SIG-M5 treated with dmso at 0.1 percent for 504 hours (cell line): Measurements from ENCODE around the gene RASL11B.
"Not testable (repeated sequence)": the region's sequence is repeated elsewhere in the genome, so short reads cannot be mapped to it uniquely, and the experiment has no call there.

ENCODE experiments used
- DNase-seq: peaks from one replicate; lab custom pipeline; 2025; ENCODE audit not compliant: unreplicated experiment; lab: John Stamatoyannopoulos, UW

Gene RASL11B, protein sequence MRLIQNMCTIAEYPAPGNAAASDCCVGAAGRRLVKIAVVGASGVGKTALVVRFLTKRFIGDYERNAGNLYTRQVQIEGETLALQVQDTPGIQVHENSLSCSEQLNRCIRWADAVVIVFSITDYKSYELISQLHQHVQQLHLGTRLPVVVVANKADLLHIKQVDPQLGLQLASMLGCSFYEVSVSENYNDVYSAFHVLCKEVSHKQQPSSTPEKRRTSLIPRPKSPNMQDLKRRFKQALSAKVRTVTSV

GRCh38 chr4:52861879-52862616 is at the start of gene RASL11B:
Gene RASL11B (plus strand): TSS chr4:52862317. CDS start chr4:52862508, 191 bp downstream.
- DNase-seq = no peak

- DNase-seq = no peak
These were observed 48.6 kb upstream of the RASL11B start for GRCh38 chr4:52813546-52813945.

GRCh38 chr4:52822583-52822971 is 39.5 kb upstream of the RASL11B start:
- no peak for DNase-seq

DNA sequence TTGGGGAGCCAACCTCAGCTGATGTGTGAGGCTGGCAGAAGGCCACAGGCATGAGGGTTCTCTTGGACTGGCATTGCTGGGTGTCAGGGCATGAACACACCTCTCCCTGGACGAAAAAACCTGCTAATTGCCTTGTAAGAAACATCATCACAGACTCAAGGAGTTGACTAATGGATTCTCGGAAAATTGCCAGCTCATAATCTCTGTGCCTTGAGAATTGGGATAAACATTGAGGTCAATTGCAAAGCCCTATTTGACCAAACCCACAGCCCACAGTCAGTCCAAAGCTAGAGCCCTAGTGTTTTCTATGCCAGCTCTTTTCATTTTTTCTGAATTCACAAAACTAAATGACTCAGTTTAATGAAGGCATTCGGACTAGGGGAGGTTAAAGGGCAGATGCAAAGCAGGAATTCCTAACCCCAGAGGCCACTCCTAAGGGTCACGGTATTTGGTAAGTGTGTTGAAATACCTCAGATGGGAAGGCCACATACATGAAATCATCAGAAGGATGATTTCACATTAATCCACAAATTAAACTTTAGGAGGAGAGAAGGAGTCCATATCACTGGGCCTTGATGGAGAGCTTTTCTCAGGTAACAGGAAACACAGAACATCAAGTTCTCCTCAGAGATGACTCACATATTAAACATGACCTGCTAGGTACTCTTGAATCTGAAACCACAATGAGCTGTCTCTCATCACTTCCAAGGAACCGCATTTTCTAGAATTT is 39.0 kb upstream of the RASL11B start:
- no peak for DNase-seq

DNA sequence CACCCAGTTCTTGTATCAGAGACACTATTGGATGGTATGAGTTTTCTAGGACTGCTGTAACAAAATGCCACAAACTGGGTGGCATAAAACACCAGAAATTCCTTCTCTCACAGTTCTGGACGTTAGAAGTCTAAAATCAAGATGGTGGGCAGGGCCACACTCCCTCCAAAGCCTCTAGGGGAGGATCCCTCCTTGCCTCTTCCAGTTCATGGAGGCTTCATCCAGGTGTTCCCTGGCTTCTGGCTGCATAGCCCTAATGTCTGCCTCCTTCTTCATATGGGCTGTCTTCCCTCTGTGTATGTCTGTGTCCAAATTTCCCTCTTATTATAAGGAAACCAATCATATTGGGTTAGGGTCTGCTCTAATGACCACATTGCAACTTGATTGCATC is 38.4 kb upstream of the RASL11B start:
- no peak for DNase-seq

DNA sequence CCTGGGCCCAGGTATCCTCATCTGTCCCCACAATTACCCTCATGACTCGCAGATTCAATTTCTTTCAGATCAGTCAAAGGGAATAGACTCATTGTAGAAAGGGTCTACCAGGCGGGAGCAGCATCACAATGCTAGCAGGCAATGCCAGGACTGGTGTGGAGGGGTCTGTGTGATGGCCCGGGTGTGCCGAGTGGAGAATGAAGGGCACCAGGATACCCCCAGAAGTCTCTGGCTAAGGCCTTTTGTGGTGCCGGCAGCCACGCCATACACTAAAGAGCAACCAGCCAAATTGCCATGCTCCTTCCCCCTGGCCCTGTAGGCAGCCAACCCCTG is 37.9 kb upstream of the RASL11B start:
- DNase-seq = no peak

DNA sequence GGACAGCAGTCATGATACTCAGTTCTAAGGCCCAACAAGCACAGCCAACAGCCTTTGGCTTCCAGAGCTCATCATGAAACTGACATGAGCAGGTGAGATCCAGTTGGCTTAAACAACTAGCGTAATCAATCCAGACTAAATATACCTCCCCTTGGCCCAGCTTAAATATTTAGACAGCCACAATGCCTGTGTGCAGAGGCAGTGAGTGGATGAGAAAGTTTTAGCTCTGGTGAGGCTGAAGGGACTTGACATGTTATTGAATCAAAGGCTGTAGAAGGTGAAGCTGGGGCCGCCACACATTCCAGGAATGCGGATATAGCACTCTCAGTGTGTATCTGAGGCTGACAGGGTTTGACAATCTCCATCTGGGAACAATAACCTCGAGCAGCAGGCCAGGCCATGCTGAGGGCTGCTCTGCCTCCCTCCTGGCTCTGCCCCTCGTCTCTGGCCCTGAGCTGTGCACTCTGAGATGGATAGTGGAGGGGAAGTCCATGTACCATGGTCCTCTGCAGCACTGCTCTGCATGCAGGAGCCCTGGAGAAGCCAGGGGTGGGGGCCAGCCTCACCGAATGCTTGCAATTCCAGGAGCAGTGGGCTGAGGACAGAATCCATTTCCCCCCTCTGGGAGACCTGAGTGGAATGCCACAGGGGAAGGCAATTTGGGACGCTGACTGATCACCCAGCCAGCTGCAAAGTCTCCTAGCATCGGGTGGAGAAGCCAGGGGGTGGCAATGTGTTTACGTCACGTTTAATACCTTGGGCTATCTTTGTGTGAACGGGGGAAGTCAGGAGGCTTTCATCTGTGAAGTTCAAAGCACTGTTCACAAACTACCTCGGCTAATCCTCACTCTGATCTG is 37.3 kb upstream of the RASL11B start:
- DNase-seq = no peak

DNA sequence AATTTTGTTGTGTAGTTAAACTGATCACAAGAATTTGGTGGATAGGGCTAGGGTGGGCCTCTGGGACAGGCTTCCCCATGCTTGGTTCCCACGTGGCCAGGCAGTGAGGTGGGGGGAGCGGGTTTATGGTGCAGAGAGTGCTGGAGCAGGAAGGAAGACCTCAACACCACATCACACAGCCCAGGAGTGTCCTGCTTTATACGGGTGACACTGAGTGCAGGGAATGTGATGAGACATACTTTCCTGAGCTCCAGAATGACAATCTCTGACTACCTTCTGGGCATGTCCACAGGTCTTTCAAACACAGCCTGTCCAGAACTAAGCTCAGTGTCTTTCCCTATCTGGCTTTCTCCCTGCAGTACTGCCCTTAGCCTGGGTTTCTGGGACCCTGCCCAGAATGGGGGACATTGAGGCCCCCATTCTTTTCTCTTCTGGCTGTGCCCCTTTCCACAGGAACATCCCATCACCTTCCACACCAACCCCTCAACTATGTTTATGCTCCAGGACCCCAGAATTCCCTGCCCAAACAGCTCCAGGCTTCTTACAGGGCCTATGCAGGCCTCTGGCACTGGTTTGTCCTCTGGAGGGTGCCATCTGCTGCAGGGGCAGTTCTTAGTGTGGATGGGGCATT is 36.5 kb upstream of the RASL11B start:
- no peak for DNase-seq

- DNase-seq = no peak
These were observed 28.1 kb upstream of the RASL11B start for GRCh38 chr4:52833941-52834525.

GRCh38 chr4:52834641-52835456 is 27.3 kb upstream of the RASL11B start:
- DNase-seq = not testable (repeated sequence)

DNA sequence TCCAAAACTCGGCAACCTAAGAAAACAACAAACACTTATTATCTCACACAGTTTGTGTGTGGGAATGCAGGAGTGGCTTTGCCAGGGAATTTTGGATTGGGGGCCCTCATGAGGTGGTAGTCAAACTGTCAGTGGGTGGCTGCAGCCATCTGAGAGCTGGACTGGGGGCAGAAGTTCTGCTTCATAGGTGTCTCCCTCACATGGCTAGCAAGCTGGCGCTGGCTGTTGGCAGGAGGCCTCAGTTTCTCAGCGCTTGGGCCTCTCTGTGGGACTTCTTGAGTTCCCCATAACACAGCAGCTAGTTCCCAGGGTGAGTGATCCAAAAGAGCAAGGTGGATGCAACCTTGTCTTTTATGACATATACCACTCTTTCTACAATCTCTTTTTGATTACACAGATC is 26.0 kb upstream of the RASL11B start:
- DNase-seq = no peak

DNA sequence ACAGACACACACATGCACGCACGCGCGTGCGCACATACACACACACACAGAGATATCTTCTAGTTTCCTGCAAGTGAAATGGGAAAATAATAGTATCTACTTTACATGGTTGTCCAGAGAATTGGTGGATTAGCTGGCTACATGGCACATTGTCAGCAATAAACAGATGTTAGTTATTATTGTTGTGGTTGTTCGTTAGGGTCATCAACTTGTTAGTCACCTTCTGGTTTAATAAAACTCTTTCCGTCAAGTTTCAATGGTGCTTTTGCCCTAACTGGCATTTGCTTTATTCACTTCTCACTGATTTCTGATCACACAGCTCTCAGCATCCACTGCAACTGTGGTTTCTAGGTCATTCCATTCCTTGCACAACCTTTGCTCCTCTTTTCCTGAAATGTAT is 25.4 kb upstream of the RASL11B start:
- DNase-seq = no peak

- peak; percentile 31 for DNase-seq
These were observed 24.2 kb upstream of the RASL11B start for GRCh38 chr4:52837716-52838558.

DNA sequence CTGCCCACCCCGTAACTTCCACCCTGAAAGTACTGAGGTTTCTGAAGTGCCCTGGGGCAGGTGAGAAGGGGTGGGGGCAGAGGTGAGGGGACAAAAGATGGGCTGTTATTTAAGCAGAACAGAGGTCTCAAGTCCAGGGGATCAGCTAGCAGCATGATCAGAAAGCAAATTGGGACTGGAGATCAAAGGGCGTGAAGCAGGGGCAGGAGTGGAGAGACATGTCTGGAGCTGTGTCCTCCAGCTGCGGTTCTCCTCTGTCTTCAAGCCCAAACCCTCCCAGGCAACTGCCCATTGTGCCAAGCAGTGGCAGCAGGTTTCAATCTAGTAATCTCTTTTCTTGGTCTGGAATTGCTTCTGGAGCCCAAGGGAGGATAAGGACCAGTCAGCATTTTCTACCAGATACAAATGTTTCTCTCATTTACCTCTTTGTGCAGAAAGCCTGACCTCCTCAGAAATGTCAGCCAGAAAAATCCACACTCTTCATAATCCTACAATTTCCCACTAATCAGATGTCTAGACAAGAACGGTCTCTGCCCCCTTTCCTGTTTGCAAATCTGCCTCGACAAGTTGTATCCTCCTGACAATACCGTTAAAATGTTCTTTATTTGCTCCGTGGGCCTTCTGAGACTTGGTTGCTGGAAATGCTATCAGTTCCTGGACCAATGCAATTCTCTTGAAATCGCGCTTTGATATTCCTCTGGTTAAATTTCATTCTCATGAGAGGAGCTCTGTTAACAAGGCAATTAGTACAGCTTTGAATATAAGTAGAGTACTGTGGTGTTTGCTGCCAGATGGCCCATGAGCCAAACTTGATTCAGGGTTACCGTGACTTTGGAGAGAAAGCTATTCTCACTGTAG is 23.2 kb upstream of the RASL11B start:
- DNase-seq = no peak

DNA sequence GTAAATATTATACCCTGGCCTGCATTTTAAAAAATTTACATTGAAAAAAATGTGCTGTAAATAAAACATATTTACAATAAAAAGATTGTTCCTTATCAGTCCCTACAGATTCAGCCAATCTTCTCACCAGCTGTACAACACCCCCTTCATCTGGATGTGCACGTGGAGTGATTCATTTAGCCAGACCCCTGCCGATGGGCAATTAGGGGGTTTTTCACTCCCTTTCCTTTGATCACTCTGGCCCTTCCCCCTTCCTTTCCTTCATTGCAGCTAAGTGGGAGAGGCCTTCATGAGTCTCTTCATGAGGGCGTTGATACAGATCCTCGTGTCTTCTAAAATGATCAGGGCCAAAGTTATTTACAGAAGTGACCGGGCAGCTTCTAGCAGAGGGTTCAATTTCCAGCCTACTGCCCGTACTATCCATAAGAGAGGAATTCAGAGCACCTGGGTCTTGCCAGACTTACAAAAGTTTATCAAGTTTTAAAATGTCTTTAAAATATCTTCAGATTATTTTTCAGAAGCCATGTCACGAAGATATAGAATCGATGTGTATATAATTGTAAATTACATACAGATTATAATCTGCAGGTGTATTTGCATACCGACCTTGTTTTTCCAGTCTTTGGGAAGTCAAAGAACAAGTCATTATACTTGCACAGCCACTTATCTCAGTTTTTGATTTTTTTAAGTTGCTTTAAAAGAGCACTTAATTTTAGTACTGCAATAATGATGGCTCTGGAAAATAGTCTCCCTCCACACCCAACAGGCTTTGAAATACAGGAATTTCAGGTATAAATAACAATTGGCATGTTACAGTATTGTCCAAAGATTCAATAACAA is 21.4 kb upstream of the RASL11B start:
- DNase-seq = peak; percentile 24

- no peak for DNase-seq
These were observed 20.2 kb upstream of the RASL11B start for GRCh38 chr4:52841682-52842456.
